H1 (cell line): ENCODE measurements around the gene ARHGAP22. TPM values are rescaled to one million over a fixed set of nuclear protein-coding genes. Genes with fewer than 3 reads are reported as not detected.

Experiments
- EZH2 ChIP-seq: fragments of 200-600 bp; sonication (generic); IDR thresholded peaks from 2 replicates; pipeline ENCODE4 v1.7.1; 2012; ENCODE audit warnings: low read depth, mild to moderate bottlenecking, moderate library complexity, low read length, inconsistent platforms; ENCODE audit not compliant: severe bottlenecking
- KDM1A ChIP-seq: fragments of 200-600, 300-600 bp; sonication (generic); IDR thresholded peaks from 2 replicates; pipeline ENCODE4 v1.7.1; 2016; ENCODE audit warnings: mild to moderate bottlenecking, low read length, borderline replicate concordance
- KDM5A ChIP-seq: fragments of 200-600 bp; IDR thresholded peaks from 2 replicates; pipeline ENCODE4 v1.7.1; 2012; ENCODE audit warnings: mild to moderate bottlenecking, low read length, inconsistent platforms, mixed read lengths
- PHF8 ChIP-seq: fragments of 200-600 bp; sonication (generic); conservative IDR thresholded peaks from 2 replicates; pipeline ENCODE4 v1.7.1; 2012; ENCODE audit warnings: low read depth, mild to moderate bottlenecking, inconsistent platforms, low read length, moderate library complexity
- TBP ChIP-seq: IDR thresholded peaks from 2 replicates; pipeline ENCODE4 v1.6.1; 2011; ENCODE audit warnings: low read depth, low read length, improper control_type of control experiment
- polyA plus RNA-seq, 7 experiments: library from polyadenylated mRNA; depleted of rRNA in 3 of 7; stranded (reverse) in 5 of 7; unstranded in 2 of 7; fragments of >200 nt in 5 of 7; fragments of 200-250 nt in 2 of 7; gene quantifications; 1 replicate in 5 of 7; 2 replicates in 1 of 7; 4 replicates in 1 of 7; pipeline versions ENCODE4 v1.2.1 to v1.2.3, GENCODE V29; 2011 to 2013; ENCODE audit warnings: missing spikeins in 2 of 7, mixed read lengths in 2 of 7
- total RNA-seq: library from RNA; stranded (reverse); fragmentation: NEBNext Ultra II Directional; extraction: Animal tissue kit (Norgen Biotek cat#: 25700); gene quantifications from 2 replicates; pipeline ENCODE4 v1.2.1, GENCODE V29; 2021

ARHGAP22 gene
- total and polyA plus RNA-seq, 2 of the 8 experiments (the other 6 are each of a cell fraction or from before 2014, with no cell fraction given), result 3.6 to 11.2 TPM

- no peak for TF ChIP-seq PHF8
- TF ChIP-seq TBP, result no peak
- no peak for TF ChIP-seq KDM5A
- TF ChIP-seq KDM1A, result no peak
- TF ChIP-seq EZH2, result no peak
Observed at GRCh38 chr10:48574817-48575380, 30.0 kb downstream of the ARHGAP22 start (continued).
